GM23248 (cell line): ENCODE data around the gene KCNK17.

Experiments
- EZH2 ChIP-seq: fragments of 200-600 bp; sonication (generic); IDR thresholded peaks from 2 replicates; pipeline ENCODE4 v1.6.1; 2018; ENCODE audit warnings: antibody characterized with exemption, mild to moderate bottlenecking; ENCODE audit not compliant: insufficient read depth, poor library complexity, severe bottlenecking
- EZH2phosphoT487 ChIP-seq: fragments of 200-600 bp; sonication (generic); IDR thresholded peaks from 2 replicates; pipeline ENCODE4 v1.6.1; 2018; ENCODE audit warnings: antibody characterized with exemption, moderate library complexity, mild to moderate bottlenecking, low read depth; ENCODE audit not compliant: insufficient read depth

GRCh38 chr6:39342692-39343395, 28.6 kb upstream of the KCNK17 start:
- TF ChIP-seq EZH2 (no peak), EZH2phosphoT487 (no peak)
